GM19328 (cell line): ENCODE measurements around the gene ZCCHC24.

ENCODE experiments used
- ATAC-seq: cut with Tn5 transposase; IDR thresholded peaks from one replicate; pipeline ENCODE4 v1.9.1; 2021; ENCODE audit warnings: mild to moderate bottlenecking, moderate library complexity; ENCODE audit not compliant: unreplicated experiment

Gene ZCCHC24

DNA sequence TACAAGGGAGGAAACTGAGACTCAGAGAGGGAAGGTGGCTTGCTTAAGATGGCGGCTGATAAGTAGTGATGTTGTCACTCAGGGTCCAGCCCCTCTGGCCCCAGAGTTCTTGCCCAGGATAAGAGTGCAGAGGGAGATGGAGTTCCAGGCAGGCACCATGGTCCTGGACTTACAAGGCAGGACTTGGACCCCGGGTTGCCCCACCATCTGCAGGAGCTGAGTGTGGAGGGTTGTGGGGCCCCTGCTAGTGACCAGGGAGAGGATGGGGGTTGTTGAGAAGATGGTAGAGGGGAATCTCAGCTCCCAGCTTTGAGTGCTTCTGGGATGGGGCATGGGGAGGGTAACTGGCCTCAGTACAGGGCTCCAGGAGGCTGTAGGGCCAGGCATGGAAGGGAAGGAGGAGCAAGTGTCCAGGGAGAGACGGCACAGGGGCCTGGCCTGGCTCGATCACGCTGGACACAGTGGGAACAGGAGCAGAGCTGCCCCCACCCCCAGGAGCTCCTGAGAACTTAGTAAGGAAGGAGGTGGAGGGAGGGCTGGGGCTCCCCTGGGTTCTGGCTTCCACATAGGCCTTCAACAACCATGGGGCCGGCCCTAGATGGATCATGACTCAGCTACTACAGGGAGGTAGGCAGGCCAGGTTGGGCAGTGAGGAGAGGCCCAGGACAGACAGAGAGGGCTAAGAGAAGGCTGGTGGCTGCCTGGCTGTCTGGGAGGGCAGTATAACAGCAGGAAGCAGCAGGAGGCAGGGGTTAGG, 69.9 kb downstream of the ZCCHC24 start:
- no peak for ATAC-seq

DNA sequence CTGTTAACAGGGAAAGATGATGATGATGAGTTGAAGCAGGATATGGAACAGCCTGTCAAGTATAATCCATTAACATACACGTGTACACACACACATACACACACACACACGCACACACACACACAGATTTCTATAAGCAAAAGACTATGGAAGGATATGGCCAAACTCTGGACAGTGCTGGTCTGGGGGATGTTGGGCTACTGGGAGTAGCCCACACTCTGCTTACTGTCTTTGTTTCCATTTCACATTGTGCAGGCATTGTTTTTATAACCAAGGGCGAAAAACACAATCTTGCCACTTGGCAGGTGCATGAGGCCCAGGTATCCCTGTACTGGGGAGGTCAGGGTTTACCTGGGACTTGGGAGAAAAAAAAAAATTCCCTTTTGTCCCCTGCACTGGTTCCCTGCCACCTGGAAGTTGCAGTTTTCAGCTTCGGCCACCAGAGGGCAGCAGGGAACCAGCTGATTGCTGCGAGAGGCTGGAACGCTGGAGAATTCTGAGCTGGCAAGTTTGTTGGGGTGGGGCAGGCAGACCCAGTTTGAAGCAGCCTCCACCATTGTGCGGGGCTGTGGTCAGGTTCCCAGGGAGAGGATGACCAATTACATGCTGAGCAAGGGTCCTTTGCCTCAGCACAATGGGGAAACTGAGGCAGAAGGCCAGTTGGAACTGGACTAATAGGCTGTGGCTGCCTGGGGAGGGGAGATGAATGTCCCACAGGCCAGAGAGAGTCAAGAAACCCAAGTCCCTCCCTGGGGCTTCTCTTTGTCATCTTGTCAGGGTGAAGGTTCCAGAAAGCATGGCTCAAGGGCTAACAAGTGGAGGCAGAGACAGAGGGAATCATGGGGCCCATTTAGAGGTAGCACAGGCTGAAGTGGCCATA, 70.9 kb downstream of the ZCCHC24 start:
- ATAC-seq: no peak

DNA sequence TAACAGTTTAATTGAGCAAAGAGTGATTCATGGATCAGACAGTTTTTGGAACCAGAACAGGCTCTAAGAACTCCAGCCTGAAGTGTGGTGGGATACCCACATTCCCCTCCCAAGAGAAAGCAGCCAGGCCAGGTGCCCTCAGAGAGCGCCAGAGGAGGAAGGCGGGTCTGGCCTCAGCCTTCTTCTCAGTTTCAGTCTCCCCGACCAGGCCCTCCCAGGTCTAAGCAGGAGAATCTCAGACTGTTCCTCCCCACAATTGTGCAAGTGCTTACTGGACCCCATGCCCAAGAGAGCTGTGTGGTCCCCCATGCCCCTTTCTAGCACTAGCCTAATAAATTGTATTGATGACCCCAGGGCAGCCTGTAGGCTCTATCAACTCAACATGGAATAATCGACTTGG, 72.6 kb downstream of the ZCCHC24 start:
- ATAC-seq: no peak

DNA sequence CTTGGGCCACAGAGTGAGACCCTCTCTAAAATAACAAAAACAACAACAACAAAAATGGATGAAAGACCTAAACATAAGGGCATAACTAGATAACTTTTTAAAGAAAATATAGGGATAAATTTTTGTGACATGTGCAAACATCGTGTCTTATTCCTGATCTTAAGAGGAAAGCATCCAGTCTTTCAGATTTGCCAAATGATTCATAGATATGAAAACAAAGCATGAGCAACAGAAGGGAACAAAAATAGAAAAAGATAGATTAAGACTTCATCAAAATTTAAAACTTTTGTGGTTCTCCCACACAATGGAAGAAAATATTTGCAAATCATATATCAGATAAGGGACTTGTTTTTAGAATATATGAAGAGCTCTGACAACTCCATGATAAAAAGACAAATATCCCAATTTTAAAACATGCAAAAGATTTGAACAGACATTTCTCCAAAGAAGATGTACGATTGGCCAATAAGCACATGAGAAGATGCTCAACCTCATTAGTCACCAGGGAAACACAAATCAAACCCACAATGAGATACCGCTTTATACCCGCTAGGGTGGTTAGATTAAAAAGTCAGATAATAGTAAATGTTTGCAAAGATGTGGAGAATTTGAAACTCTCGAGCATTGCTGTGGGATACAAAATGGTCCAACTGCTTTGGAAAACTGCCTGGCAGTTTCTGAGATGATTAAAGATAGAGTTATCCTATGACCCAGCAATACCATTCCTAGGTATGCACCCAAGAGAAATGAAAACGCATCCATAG, 77.8 kb downstream of the ZCCHC24 start:
- ATAC-seq: no peak

DNA sequence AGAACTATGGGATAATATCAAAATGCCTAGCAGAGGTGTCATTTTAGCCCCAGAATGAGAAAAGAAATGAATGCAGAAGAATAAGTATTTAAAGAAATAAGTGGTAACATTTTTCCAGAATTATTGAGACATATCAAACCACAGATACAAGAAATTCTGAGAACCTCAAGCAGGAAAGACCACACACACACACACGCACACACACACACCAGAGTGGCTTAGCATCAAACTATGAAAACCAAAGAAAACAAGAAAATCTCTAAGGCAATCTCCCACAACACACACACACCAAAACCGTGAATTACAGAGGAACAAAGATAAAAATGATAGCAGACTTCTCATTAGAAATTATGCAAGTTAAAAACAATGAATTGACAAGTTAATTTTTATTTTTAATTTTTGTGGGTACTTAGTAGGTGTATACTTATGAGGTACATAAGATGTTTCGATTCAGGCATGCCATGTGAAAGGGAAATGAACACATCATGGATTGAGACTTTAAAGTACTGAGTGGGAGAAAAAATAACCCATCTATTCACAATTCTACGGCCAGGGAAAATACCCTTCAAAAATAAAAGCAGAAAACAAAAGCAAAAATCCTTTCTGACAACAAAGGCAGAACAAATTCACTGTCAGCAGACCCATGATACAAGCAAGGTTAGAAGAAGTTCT, 83.6 kb downstream of the ZCCHC24 start:
- ATAC-seq: no peak

DNA sequence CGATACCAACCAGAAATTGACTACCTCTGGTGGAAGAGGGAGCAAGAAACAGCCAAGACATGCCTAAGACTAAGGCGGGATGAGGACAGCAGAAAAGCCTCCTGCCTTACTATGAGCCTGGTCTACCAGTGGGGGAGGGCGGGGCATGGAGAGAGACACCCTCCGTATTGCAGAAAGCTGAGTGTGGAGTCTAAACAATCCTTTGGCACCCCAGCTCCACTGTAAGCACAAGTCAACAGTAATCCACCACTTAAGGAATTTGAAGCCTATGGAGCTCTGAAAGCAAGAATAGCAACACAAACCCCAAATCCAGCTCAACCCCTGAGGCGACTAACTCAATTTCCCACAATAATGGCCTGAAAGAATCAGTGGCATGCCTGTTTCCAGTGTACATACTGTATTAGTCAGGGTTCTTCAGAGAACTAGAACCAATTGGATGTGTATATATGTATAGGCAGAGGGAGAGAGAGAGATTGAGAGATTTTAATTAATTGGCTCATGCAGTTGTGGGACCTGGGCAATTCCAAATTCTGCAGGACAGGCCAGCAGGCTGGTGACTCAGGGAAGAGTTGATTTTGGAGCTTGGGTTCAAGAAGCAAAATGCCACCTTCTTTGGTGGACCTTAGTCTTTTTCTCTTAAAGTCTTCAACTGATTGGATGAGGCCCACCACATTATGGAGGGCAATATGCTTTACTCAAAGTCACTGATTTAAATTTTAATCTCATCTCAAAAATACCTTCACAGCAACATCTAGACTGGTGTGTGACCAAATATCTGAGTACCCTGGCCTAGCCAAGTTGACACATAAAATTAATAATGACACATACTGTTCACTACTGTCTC, 84.7 kb downstream of the ZCCHC24 start:
- no peak for ATAC-seq

DNA sequence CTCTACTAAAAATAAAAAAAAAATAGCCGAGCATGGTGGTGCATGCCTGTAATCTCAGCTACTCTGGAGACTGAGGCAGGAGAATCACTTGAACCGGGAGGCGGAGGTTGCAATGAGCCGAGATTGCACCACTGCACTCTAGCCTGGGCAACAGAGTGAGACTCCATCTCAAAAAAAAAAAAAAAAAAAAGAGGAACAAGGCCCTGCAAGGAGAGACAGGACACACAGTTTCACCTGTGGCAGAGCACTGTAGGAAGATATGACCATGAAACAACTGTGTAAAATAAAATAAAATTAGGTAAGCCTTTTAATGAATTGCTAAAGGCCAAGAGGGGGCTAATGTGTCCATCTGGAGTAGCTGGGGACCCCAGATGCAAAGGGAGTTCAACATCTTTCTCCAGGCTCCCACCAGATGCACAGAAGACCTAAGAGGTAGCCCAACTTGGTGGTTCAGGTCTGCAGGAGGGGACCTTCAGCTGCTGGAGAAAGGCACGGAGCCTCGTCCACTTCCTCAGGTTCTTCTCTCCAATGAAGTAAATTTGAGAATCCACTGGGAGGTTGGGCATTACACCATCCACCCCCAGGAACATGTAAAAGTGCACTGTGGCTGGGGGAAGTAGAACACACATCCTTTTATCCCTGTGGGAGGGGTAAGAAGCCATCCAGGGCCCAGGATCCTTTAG, 85.5 kb downstream of the ZCCHC24 start:
- no peak for ATAC-seq

DNA sequence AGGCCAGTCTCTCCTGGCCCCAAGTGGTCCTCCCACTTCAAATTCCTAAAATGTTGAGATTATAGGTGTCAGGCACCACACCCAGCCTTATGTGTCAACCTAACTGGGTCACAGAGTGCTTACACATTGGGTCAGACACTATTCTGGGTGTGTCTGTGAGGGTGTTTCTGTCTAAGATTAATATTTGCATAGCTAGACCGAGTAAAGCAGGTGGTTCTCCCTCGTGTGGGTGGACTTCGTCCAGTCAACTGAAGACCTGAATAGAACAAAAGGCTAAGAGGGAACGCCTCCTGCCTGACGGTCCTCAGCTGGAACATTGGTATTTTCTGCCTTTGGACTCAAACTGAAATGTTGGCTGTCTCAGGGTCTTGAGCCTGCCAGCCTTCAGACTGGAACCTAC, 86.6 kb downstream of the ZCCHC24 start:
- ATAC-seq: no peak

DNA sequence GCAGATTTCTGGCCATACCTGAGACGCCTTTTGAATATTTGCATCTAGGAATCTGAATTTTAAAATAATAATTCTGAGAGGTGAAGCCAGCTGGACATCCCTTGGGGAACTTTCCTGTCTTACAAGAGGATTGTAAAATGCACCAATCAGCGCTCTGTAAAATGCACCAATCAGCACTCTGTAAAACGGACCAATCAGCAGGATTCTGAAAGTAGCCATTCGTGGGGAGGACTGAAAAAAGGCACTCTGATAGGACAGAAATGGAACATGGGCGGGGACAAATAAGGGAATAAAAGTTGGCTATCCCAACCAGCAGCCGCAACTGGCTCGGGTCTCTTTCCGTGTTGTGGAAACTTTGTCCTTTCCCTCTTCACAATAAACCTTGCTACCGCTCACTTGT, 88.2 kb downstream of the ZCCHC24 start:
- no peak for ATAC-seq

DNA sequence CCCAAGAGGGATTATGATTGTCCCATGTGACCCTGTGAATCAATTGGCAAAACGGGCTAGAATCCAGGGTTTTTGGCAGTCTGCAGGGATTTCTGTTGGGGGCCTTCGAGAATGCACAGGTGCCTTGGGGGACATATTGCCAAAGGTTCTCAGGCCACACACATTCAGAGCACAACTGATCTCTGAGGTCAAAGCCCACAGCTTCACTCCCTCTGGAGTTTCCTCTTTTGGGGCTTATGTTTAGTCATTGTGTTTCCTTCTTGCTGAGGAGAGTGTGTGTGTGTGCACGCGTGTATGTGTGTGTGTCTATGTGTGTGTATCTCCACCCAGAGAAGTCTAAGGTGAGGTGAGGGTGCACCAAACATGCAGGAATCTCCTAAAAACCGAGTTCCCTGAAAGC, 89.3 kb downstream of the ZCCHC24 start:
- no peak for ATAC-seq

DNA sequence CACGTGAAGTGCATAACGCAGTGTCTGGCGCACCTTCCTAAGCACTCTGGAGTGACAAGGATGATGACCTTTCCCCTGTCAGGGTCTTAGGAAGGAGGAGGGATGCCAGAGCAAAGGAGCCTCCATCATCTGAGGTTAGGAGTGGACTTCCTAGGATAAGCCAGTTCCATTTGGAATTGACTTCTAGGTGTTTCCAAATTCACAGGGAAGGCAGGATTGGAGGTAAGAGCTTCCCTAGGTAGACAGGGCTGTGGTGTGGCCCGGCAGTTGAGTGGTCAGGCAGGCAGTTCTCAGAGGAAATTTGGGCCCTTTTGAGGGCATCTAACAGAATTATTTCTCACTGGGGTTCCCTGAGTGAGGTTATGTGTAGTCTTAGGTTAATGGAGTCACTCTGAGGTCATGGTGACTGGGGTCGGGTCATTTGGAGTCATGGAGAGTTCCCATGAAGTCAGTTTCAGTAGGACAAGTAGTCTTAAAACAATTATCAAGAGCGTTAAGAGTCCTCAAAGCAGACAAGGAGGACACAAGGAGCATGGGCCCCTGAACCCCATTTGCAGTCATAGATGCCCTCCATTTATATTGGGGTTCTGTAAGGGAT, 89.9 kb downstream of the ZCCHC24 start:
- ATAC-seq: no peak

DNA sequence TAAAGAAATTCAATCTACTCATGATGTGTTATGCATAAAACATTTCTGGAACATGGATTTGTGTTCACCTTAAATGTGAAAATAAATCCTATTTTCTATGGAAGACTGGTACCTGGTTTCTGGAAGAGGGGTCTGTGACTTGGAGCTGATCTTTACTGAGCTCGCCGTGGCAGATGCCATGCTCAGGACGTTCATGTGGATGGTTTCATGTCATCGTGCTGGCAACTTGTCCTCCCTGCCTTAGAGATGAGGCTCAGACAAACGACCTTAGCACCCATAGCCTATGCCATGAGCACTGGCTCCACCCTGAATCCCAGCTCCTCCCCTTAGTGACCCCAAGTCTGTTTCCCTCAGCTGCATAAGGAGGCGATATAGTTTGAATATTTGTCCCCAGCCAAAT, 90.8 kb downstream of the ZCCHC24 start:
- no peak for ATAC-seq

DNA sequence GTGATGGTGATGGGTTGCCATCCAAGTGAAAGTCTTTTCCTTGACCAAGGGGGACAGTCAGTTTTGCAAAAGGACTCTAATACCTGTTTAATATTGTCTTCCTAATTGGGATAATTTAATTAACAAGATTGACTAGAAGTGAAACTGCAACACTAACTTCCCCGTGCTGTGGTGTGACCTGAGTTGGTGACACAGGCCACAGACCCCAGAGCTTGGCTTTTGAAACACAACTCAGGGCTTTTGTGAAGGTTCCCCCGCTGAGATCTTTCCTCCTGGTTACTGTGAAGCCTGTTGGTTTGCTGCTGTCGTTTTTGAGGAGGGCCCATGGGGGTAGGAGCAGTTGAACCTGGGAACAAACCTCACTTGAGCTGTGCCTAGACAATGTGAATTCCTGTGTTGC, 91.3 kb downstream of the ZCCHC24 start:
- no peak for ATAC-seq

DNA sequence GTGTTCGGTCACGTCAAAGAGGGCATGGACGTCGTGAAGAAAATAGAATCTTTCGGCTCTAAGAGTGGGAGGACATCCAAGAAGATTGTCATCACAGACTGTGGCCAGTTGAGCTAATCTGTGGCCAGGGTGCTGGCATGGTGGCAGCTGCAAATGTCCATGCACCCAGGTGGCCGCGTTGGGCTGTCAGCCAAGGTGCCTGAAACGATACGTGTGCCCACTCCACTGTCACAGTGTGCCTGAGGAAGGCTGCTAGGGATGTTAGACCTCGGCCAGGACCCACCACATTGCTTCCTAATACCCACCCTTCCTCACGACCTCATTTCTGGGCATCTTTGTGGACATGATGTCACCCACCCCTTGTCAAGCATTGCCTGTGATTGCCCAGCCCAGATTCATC, 91.7 kb downstream of the ZCCHC24 start:
- ATAC-seq: no peak

DNA sequence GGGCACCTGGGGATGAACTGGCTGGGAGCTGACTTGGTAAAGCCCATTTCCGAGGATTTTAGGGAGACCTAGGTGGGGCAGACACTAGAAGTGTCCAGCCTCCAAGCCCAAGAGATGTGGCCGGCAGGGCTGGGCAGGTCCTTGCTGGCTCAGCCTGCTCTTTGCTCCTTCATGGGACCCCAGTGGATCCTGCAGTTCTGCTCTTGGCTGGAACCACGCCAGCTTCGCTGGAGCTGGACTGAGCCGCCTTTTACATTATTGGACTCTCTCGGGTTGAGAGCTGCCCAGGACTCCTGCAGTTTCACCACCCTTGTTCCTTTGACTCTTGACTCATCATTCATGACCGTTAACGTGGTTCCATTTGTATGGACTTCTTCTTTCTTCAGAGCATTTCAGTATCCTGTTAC, 92.4 kb downstream of the ZCCHC24 start:
- ATAC-seq: no peak

DNA sequence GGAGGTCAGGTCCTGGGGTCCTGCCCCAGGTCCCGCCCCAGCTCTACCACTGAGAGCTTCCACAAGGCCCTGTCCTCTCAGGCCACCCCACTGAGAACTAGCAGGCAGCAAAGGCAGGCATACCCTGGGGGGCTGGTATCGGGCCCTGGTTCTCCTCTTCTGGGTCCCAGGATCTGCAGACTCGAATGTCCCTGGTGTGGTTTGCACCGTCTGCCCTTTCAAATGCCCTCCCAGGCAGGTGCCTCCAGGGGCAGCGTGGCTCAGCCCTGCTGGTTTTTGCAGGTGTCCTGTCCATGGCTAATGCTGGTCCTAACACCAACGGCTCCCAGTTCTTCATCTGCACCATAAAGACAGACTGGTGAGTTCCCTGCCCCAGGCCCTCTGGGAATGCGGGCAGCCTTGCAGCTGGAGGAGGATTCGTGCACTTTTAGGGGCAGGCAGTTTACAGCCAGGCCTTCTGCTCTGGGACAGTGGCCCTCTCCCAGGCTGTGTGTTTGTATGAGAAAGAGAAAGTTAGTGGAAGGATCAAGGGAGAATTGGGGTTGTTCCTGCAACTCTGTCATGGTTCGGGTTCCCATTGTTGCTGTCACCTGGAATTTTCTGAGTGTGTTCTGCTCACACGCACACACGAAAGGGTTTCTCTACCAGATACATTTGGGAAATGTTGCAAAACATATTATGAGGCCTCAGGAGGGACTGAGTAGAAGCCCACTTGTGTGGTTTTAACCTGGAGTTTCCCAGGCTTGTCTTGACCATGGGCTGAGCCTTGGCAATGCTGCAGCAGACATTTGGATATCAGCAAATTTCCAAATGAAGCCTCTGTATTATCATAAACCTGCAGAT, 93.2 kb downstream of the ZCCHC24 start:
- no peak for ATAC-seq

DNA sequence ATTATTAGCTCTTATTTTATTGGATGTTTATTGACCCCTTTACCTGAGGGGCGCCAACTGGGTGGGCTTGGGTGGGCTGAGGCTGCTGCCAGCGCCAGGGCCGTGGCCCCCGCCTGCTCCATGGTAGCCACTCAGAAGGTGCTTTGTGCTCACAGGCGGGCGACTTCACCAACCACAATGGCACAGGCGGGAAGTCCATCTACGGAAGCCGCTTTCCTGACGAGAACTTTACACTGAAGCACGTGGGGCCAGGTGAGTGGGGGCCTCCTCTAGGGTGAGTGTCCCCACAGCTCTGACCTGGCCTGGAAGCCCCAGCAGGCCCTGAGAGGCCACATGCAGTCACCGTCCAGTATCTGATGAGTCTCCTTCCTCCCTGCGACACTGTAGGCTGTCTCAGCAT, 94.1 kb downstream of the ZCCHC24 start:
- no peak for ATAC-seq
